HG02759 (cell line): Measurements from ENCODE around the gene TRAM2.
A peak's percentile ranks its signal among the peaks of the same experiment; 100 is the strongest.

Experiments
- ATAC-seq: cut with Tn5 transposase; IDR thresholded peaks from one replicate; pipeline ENCODE4 v1.9.1; 2021; ENCODE audit warnings: mild to moderate bottlenecking, moderate library complexity; ENCODE audit not compliant: unreplicated experiment

The TRAM2 gene

GRCh38 chr6:52513464-52513863 is 63.4 kb downstream of the TRAM2 start:
- ATAC-seq, result no peak

- no peak for ATAC-seq
These were observed 64.7 kb downstream of the TRAM2 start for GRCh38 chr6:52512199-52512598.

GRCh38 chr6:52511572-52512151 is 65.2 kb downstream of the TRAM2 start:
- no peak for ATAC-seq

DNA sequence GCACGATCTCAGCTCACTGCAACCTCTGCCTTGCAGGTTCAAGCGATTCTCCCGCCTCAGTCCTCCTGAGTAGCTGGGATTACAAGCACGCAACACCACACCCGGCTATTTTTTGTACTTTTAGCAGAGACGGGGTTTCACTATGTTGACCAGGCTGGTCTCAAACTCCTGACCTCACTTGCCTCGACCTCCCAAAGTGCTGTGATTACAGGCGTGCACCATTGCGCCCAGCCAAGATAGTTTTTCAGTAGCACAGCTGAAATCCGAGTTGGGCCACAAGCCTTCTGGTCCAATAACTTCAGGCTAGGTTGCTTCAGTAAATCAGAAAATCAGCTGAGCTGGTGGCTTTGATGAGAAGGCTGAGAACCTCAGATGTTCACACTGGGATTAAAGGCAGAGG is 65.7 kb downstream of the TRAM2 start:
- ATAC-seq, result no peak

DNA sequence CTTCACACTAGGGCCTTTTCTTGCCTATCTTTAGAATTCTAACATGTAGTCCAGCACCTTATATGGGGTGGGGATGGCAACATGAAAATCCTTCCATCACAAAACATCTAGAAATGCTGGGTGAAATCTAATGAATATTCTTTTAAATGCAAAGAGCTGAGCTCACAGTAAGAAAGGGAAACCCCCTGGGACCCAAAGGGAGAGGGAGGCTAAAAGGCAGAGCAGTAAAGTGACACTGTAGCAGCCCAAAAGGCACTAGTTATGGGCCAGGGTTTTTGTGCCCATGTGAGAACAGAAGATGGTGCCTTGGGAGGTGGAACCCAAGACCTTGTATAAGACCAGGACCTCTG is 66.7 kb downstream of the TRAM2 start:
- no peak for ATAC-seq

DNA sequence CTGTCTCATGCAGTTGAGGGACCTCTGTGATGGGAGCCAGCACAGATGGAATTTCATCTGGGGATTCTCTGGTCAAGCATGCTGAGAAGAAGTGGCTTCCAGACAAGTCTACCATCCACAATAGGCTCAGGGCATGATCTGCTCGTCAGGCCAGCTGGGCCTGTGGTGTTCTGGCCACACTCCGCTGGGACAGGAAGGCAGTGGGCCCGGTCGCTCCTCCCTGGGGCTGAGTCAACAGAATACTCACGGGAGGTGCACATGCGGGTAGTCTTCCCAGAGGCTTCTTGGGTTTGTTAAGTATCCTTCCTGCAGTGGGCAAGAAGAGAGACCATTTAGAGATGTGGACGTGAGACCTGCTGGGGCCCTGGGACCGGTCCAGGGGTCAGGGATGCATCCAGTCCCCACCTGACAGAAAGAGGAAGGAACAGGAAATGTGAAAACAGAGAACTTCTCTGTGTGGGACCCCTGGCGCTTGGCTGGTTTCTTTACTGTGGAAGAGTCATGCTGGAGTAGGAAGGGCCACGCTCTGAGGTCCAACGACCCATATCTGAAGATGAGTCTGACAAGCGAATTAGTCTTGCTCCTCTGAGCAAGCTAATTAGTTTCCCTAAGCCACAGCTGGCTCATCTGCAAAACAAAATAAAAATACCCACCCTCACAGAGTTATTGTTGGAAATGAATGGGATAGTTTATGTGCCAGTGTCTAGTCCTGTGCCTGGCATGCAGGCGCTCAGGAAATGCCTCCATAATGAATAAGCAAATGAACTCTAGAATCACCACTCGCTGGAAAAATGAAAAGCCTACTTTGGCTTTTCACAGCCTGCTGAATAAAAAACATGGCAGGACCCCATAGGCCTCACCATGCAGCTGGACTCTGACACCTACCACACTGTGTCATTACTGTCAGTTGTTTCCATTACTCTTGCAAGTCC is 67.3 kb downstream of the TRAM2 start:
- ATAC-seq, result no peak

DNA sequence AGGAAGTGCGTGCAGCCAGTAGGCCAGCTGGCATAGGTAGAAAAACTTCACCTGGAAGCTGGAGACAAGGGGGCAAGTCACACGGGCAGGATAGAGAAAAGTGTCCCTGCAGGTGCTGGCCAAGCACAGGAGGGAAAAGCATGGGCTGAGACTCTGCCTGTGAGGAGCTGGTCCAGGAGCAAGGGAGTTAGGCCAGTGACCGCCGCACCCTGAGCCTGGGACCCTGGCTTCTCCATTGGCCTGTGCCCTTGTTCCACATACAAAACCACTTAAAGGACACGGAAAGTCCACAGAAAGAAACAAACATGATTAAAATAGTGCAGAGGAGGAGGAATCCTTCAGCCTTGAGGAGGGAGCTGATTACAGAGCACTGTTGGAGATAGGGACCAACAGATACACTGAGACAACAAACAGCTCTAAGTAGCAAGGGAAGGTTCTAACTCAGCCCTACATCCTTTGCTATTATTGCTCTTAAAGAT is 68.6 kb downstream of the TRAM2 start:
- no peak for ATAC-seq

- no peak for ATAC-seq
These were observed 69.2 kb downstream of the TRAM2 start for GRCh38 chr6:52507557-52508260.

DNA sequence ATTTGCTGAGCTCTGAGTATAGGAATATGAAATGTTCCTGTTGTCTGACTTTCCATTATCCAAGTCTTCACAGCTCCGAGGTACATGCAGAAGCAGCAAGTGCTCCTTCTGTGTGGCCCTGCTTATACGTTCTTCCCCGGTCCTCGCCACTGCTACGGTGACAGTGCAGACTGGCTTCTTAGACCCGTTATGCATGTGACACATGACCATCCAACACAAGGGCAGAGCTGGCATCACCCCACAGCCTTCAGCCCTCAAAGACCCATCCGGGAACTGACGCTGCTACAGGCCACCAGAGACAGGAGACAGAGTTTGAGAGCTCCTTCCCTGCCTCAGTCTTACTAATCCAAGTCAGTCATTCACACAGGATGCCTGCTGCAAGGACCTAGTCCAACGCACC is 70.4 kb downstream of the TRAM2 start:
- ATAC-seq, result no peak

DNA sequence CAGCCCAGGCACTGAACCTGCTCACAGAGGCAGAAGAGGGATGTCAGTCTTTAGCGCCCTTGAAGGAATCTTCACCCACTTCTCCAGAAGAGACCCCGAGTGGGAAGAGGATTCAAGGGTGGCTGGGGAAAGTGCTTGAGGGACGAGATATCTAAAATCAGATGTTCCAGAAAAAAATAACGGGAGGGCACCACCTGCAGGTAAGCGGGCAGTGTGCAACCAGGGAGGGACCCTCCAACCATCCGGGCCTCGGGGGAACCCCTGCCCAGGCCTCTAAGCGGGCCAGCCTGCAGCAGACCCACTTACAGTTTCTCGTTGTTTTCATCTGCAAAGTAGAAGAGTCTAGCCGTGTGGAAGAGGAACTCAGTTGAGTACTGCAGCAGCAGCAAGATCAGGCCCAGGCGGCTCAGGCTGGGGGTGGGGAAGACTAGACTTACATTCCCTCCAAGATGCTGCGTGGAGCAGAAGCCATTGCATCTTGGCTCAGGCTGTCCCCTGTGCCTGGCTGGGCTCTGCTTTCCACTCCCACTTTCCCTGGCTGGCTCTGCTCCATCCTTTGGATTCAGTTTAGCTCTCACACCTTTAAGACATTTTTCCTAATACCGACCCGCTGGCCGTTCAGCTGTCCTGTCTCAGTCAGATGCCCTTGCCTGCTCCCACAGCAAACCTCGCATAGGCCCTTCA is 71.0 kb downstream of the TRAM2 start:
- ATAC-seq, result no peak

- ATAC-seq, result no peak
These were observed 72.1 kb downstream of the TRAM2 start for GRCh38 chr6:52504782-52505136.

GRCh38 chr6:52503851-52504781 is 72.7 kb downstream of the TRAM2 start:
- ATAC-seq, result no peak

- ATAC-seq, result no peak
These were observed 73.5 kb downstream of the TRAM2 start for GRCh38 chr6:52503323-52503747.

GRCh38 chr6:52502306-52503029 is 74.4 kb downstream of the TRAM2 start:
- ATAC-seq, result no peak

- ATAC-seq, result no peak
These were observed 76.4 kb downstream of the TRAM2 start for GRCh38 chr6:52500238-52501129.

DNA sequence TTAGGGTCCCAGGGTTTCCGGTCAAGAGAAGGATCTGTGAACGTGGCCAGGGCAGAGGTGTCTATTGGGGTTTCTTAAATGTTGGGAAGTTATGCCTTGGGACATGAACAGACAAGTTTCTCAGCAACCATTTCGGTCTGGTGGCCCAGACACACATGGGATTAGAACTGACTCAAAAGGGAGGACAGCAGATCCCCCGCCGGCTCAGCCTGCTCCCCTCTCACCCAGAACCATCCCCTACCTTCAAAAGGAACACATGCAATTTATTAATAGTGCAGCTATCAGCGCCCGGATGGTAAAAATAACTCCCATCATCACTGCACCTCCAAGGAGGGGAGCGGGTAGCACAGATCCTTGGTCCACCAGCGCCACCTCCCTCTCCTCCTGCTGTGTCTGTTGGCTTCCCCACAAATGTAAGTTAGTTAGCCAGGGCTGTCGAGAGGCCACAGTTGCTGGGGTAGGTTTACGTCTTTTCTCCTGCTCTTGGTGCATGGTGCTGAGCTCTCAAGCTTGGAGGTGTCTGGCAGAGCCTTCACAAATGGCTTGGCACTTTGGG is 77.1 kb downstream of the TRAM2 start:
- no peak for ATAC-seq

- no peak for ATAC-seq
These were observed 77.8 kb downstream of the TRAM2 start for GRCh38 chr6:52499026-52499425.

GRCh38 chr6:52498538-52499017 is 78.3 kb downstream of the TRAM2 start:
- ATAC-seq, result peak; percentile 50
